GM19468 (cell line): ENCODE data around the gene SETD3.

Experiments used
- ATAC-seq: cut with Tn5 transposase; IDR thresholded peaks from one replicate; pipeline ENCODE4 v1.9.1; 2021; ENCODE audit warnings: mild to moderate bottlenecking, moderate library complexity, moderate number of reproducible peaks; ENCODE audit not compliant: unreplicated experiment; ENCODE audit errors: extremely low read depth

Gene SETD3

GRCh38 chr14:99517643-99518381 is 37.2 kb upstream of the SETD3 start:
- no peak for ATAC-seq

- ATAC-seq = no peak
Observed at GRCh38 chr14:99516871-99517642, 36.4 kb upstream of the SETD3 start.

- ATAC-seq = no peak
Observed at GRCh38 chr14:99516156-99516870, 35.7 kb upstream of the SETD3 start.

GRCh38 chr14:99515301-99516155 is 34.9 kb upstream of the SETD3 start:
- no peak for ATAC-seq

GRCh38 chr14:99514552-99515300 is 34.1 kb upstream of the SETD3 start:
- ATAC-seq = no peak

GRCh38 chr14:99513946-99514551 is 33.4 kb upstream of the SETD3 start:
- ATAC-seq = no peak

GRCh38 chr14:99513183-99513694 is 32.6 kb upstream of the SETD3 start:
- no peak for ATAC-seq

GRCh38 chr14:99512571-99513182 is 32.0 kb upstream of the SETD3 start:
- no peak for ATAC-seq

- ATAC-seq = no peak
Observed at GRCh38 chr14:99512110-99512449, 31.4 kb upstream of the SETD3 start.

GRCh38 chr14:99511421-99512109 is 30.9 kb upstream of the SETD3 start:
- ATAC-seq = no peak

GRCh38 chr14:99510556-99511139 is 30.0 kb upstream of the SETD3 start:
- no peak for ATAC-seq

GRCh38 chr14:99509871-99510555 is 29.4 kb upstream of the SETD3 start:
- no peak for ATAC-seq

GRCh38 chr14:99508896-99509629 is 28.4 kb upstream of the SETD3 start:
- no peak for ATAC-seq

GRCh38 chr14:99507860-99508640 is 27.4 kb upstream of the SETD3 start:
- no peak for ATAC-seq

GRCh38 chr14:99506276-99506675 is 25.6 kb upstream of the SETD3 start:
- no peak for ATAC-seq

- ATAC-seq = no peak
Observed at GRCh38 chr14:99505089-99505488, 24.4 kb upstream of the SETD3 start.
